ENCODE results near the gene CST1.

Gene CST1

GRCh38 chr20:23774081-23774480, 23.3 kb upstream of the CST1 start:
- DNase-seq (ENCODE audit: low read depth in 1 of 2, low spot score in 1 of 2) = no peak

GRCh38 chr20:23773579-23773978, 22.8 kb upstream of the CST1 start:
- H3K27ac ChIP-seq (replicated peaks) = no peak overlapping the region
- no peak overlapping the region for H3K4me3 ChIP-seq (replicated peaks; ENCODE audit: insufficient read depth, low read length)
- DNase-seq (ENCODE audit: low read depth in 1 of 2, low spot score in 1 of 2) = no peak
- no peaks in the 10 kb centered on the region for H3K27me3 ChIP-seq (ENCODE audit: insufficient read depth, poor library complexity, severe bottlenecking)
- TF ChIP-seq POLR2AphosphoS5 (IDR thresholded peaks at IDR 0.05; ENCODE audit: low read depth) = no peak
- TF ChIP-seq CTCF (IDR thresholded peaks at IDR 0.05; ENCODE audit: insufficient read depth, low read length) = no peak
- no peak for TF ChIP-seq SPI1 (IDR thresholded peaks at IDR 0.05; ENCODE audit: borderline replicate concordance, low read depth)
- TF ChIP-seq GABPA (IDR thresholded peaks at IDR 0.05; ENCODE audit: low read depth) = no peak
- no peak for TF ChIP-seq REST (IDR thresholded peaks at IDR 0.05; ENCODE audit: insufficient replicate concordance, low read depth)

More at GRCh38 chr20:23774081-23774480, 23.3 kb upstream of the CST1 start:
- no peak overlapping the region for H3K27ac ChIP-seq (replicated peaks)
- H3K27me3 ChIP-seq (ENCODE audit: insufficient read depth, poor library complexity, severe bottlenecking) = no peaks in the 10 kb centered on the region
- TF ChIP-seq REST (IDR thresholded peaks at IDR 0.05; ENCODE audit: insufficient replicate concordance, low read depth) (no peak), POLR2AphosphoS5 (IDR thresholded peaks at IDR 0.05; ENCODE audit: low read depth) (no peak), CTCF (IDR thresholded peaks at IDR 0.05; ENCODE audit: insufficient read depth, low read length) (no peak), SPI1 (IDR thresholded peaks at IDR 0.05; ENCODE audit: borderline replicate concordance, low read depth) (no peak), GABPA (IDR thresholded peaks at IDR 0.05; ENCODE audit: low read depth) (no peak)
- H3K4me3 ChIP-seq (replicated peaks; ENCODE audit: insufficient read depth, low read length) = no peak overlapping the region

- no peak overlapping the region for H3K4me3 ChIP-seq (replicated peaks; ENCODE audit: insufficient read depth, low read length)
- H3K27ac ChIP-seq (replicated peaks) = no peak overlapping the region
- no peaks in the 10 kb centered on the region for H3K27me3 ChIP-seq (ENCODE audit: insufficient read depth, poor library complexity, severe bottlenecking)
- DNase-seq (ENCODE audit: low read depth in 1 of 2, low spot score in 1 of 2) = no peak
- TF ChIP-seq REST (IDR thresholded peaks at IDR 0.05; ENCODE audit: insufficient replicate concordance, low read depth) = no peak
- TF ChIP-seq SPI1 (IDR thresholded peaks at IDR 0.05; ENCODE audit: borderline replicate concordance, low read depth) = no peak
- TF ChIP-seq GABPA (IDR thresholded peaks at IDR 0.05; ENCODE audit: low read depth) = no peak
- TF ChIP-seq CTCF (IDR thresholded peaks at IDR 0.05; ENCODE audit: insufficient read depth, low read length) = no peak
- no peak for TF ChIP-seq POLR2AphosphoS5 (IDR thresholded peaks at IDR 0.05; ENCODE audit: low read depth)
These were observed 22.4 kb upstream of the CST1 start for GRCh38 chr20:23773127-23773526.

All from HL-60 (cell line).